ENCODE measurements around the gene VMAC. TPM values are rescaled to one million over a fixed set of nuclear protein-coding genes. Genes with fewer than 3 reads are reported as not detected.
A peak's percentile ranks its signal among the peaks of the same experiment; 100 is the strongest.

The VMAC gene
- total RNA-seq, 2 experiments from 2014 or later = 23.4 to 25.3 TPM

- DNase-seq (peak in 2 of 14 experiments; percentile 46 to 47), ATAC-seq (ENCODE audit: poor library complexity) (no peak)
- Mint-ChIP-seq H3K27ac (peak overlapping the region; percentile 92), H3K9me3 (no peaks in the 10 kb centered on the region), H3K4me1 (ENCODE audit: low read depth) (peaks cover 73% of the 10 kb centered on the region), H3K4me3 (no peak overlapping the region), H3K27me3 (no peaks in the 10 kb centered on the region), H3K36me3 (ENCODE audit: low read depth) (peaks cover 32% of the 10 kb centered on the region)
- Histone ChIP-seq H3K27me3 (ENCODE audit: control insufficient read depth in 1 of 2, insufficient read depth in 2 of 2, low read length in 2 of 2) (no peaks in the 10 kb centered on the region), H3K27ac (ENCODE audit: low read depth in 1 of 2, low read length in 2 of 2) (peak overlapping the region; percentile 36 to 76), H3K9me3 (ENCODE audit: control insufficient read depth in 1 of 2, insufficient read depth in 1 of 2, low read length in 2 of 2) (no peaks in the 10 kb centered on the region), H3K36me3 (ENCODE audit: insufficient read depth, low read length) (peaks cover 22% of the 10 kb centered on the region), H3K4me1 (ENCODE audit: insufficient read depth, low read length) (peaks cover 78% of the 10 kb centered on the region), H3K4me3 (ENCODE audit: low read length) (no peak overlapping the region)
- ChIA-PET POLR2A (interaction anchor here (1.0 to 7.4 kb wide), 2 partner anchors 14 to 35 kb away, joined by 3 to 93 read pairs; no protein-coding TSS in a partner anchor), CTCF (interaction anchor here (1.4 to 4.2 kb wide), 2 partner anchors 14 to 20 kb away, joined by 6 to 19 read pairs; no protein-coding TSS in a partner anchor)
- no peak for TF ChIP-seq CTCF (IDR thresholded peaks at IDR 0.05)
- intact Hi-C loops (cut with DNase I, micrococcal nuclease) = no loop called here
Observed at GRCh38 chr19:5947435-5947834, 42.8 kb downstream of the VMAC start.

- CTCF ChIA-PET = interaction anchor here (0.9 to 4.2 kb wide), 5 partner anchors 13 to 145 kb away, joined by 3 to 19 read pairs (median 6); no protein-coding TSS in a partner anchor
- H3K27ac Mint-ChIP-seq = peak overlapping the region; percentile 92
- H3K36me3 Mint-ChIP-seq (ENCODE audit: low read depth) = peaks cover 34% of the 10 kb centered on the region
- Histone ChIP-seq H3K9me3 (ENCODE audit: control insufficient read depth in 1 of 2, insufficient read depth in 1 of 2, low read length in 2 of 2) (no peaks in the 10 kb centered on the region), H3K27ac (ENCODE audit: low read depth in 1 of 2, low read length in 2 of 2) (peak overlapping the region; percentile 49 to 76), H3K36me3 (ENCODE audit: insufficient read depth, low read length) (peaks cover 22% of the 10 kb centered on the region), H3K27me3 (ENCODE audit: control insufficient read depth in 1 of 2, insufficient read depth in 2 of 2, low read length in 2 of 2) (no peaks in the 10 kb centered on the region), H3K4me1 (ENCODE audit: insufficient read depth, low read length) (peaks cover 91% of the 10 kb centered on the region), H3K4me3 (ENCODE audit: low read length) (no peak overlapping the region)
- POLR2A ChIA-PET = interaction anchor here (1.0 to 7.4 kb wide), 4 partner anchors 12 to 44 kb away, joined by 3 to 93 read pairs (median 11); partner anchors contain the start of genes NDUFA11, RANBP3 and VMAC
- TF ChIP-seq CTCF (IDR thresholded peaks at IDR 0.05) = no peak
- H3K4me3 Mint-ChIP-seq = peak overlapping the region; percentile 79
- no peaks in the 10 kb centered on the region for H3K27me3 Mint-ChIP-seq
- H3K9me3 Mint-ChIP-seq = no peaks in the 10 kb centered on the region
- intact Hi-C loops (cut with DNase I, micrococcal nuclease) = loop anchor here in 1 of 2 experiments (2.0 kb wide), 1 partner anchor 14 kb away; no protein-coding TSS in a partner anchor
- DNase-seq (peak in 3 of 14 experiments; percentile 32 to 64 (median 42)), ATAC-seq (ENCODE audit: poor library complexity) (peak; percentile 30)
- peaks cover 89% of the 10 kb centered on the region for H3K4me1 Mint-ChIP-seq (ENCODE audit: low read depth)
Observed at GRCh38 chr19:5948752-5949564, 44.3 kb downstream of the VMAC start.

GRCh38 chr19:5949792-5950305 lies 45.2 kb downstream of the VMAC start:
- Histone ChIP-seq H3K36me3 (ENCODE audit: insufficient read depth, low read length) (peaks cover 22% of the 10 kb centered on the region), H3K27ac (ENCODE audit: low read depth in 1 of 2, low read length in 2 of 2) (peak overlapping the region; percentile 49 to 76), H3K27me3 (ENCODE audit: control insufficient read depth in 1 of 2, insufficient read depth in 2 of 2, low read length in 2 of 2) (no peaks in the 10 kb centered on the region), H3K9me3 (ENCODE audit: control insufficient read depth in 1 of 2, insufficient read depth in 1 of 2, low read length in 2 of 2) (no peaks in the 10 kb centered on the region), H3K4me1 (ENCODE audit: insufficient read depth, low read length) (peaks cover 96% of the 10 kb centered on the region), H3K4me3 (ENCODE audit: low read length) (no peak overlapping the region)
- Mint-ChIP-seq H3K4me3 (peak overlapping the region; percentile 82), H3K9me3 (no peaks in the 10 kb centered on the region), H3K4me1 (ENCODE audit: low read depth) (peaks cover 93% of the 10 kb centered on the region), H3K27me3 (no peaks in the 10 kb centered on the region), H3K36me3 (ENCODE audit: low read depth) (peaks cover 35% of the 10 kb centered on the region), H3K27ac (peak overlapping the region; percentile 92)
- intact Hi-C loops (cut with DNase I, micrococcal nuclease) = loop anchor here in 1 of 2 experiments (2.0 kb wide), 1 partner anchor 13 kb away; no protein-coding TSS in a partner anchor
- CTCF ChIA-PET = interaction anchor here (0.9 to 4.2 kb wide), 4 partner anchors 12 to 146 kb away, joined by 3 to 19 read pairs (median 6); no protein-coding TSS in a partner anchor
- POLR2A ChIA-PET = interaction anchor here (1.0 to 7.4 kb wide), 5 partner anchors 11 to 45 kb away, joined by 3 to 93 read pairs (median 5); partner anchors contain the start of genes NDUFA11, RANBP3 and VMAC
- peak; percentile 73 for ATAC-seq (ENCODE audit: poor library complexity)
- DNase-seq = peak in 12 of 14 experiments; percentile 19 to 67 (median 46)
- no peak for TF ChIP-seq CTCF (IDR thresholded peaks at IDR 0.05)

Data from CD4-positive, alpha-beta T cell (primary cell).